NCI-H2081 (cell line): ENCODE measurements around the gene DUSP12.
A peak's percentile ranks its signal among the peaks of the same experiment; 100 is the strongest.

Experiments
- DNase-seq, 2 experiments: peaks; one replicate each; lab custom pipeline; 2025; lab: John Stamatoyannopoulos, UW

The DUSP12 gene

GRCh38 chr1:161770250-161770649 is 20.7 kb downstream of the DUSP12 start:
- DNase-seq, result no peak

GRCh38 chr1:161771161-161771560 is 21.6 kb downstream of the DUSP12 start:
- DNase-seq, result no peak

- no peak for DNase-seq
These were observed 22.4 kb downstream of the DUSP12 start for GRCh38 chr1:161771973-161772372.

- DNase-seq, result no peak
These were observed 22.8 kb downstream of the DUSP12 start for GRCh38 chr1:161772397-161772796.

GRCh38 chr1:161773791-161774190 is 24.2 kb downstream of the DUSP12 start:
- DNase-seq, result no peak

- DNase-seq, result no peak
These were observed 27.7 kb downstream of the DUSP12 start for GRCh38 chr1:161777261-161777660.

GRCh38 chr1:161778522-161778921 is 28.9 kb downstream of the DUSP12 start:
- DNase-seq, result no peak

- DNase-seq, result no peak
These were observed 29.8 kb downstream of the DUSP12 start for GRCh38 chr1:161779393-161779792.

- no peak for DNase-seq
These were observed 32.4 kb downstream of the DUSP12 start for GRCh38 chr1:161781995-161782394.

- DNase-seq, result no peak
These were observed 33.3 kb downstream of the DUSP12 start for GRCh38 chr1:161782886-161783285.

GRCh38 chr1:161784968-161785367 is 35.4 kb downstream of the DUSP12 start:
- no peak for DNase-seq

- no peak for DNase-seq
These were observed 37.8 kb downstream of the DUSP12 start for GRCh38 chr1:161787355-161787754.

- no peak for DNase-seq
These were observed 41.2 kb downstream of the DUSP12 start for GRCh38 chr1:161790587-161791317.

GRCh38 chr1:161791904-161792655 is 42.5 kb downstream of the DUSP12 start:
- no peak for DNase-seq

- peak; percentile 70 to 77 for DNase-seq
These were observed 43.2 kb downstream of the DUSP12 start for GRCh38 chr1:161792740-161793139.

- no peak for DNase-seq
These were observed 50.2 kb downstream of the DUSP12 start for GRCh38 chr1:161799792-161800191.

GRCh38 chr1:161801955-161802354 is 52.4 kb downstream of the DUSP12 start:
- DNase-seq, result peak in 1 of 2 experiments; percentile 16

GRCh38 chr1:161803181-161803580 is 53.6 kb downstream of the DUSP12 start:
- DNase-seq, result no peak

GRCh38 chr1:161805399-161806197 is 56.0 kb downstream of the DUSP12 start:
- no peak for DNase-seq
